HEK293 (cell line): Measurements from ENCODE around the gene SCAF11.

ENCODE experiments used
- CTCF ChIA-PET: fragments of 350-600 bp; formaldehyde crosslinking; extraction: SDS; loops from one replicate; lab custom pipeline; 2021; ENCODE audit warnings: antibody characterized with exemption; lab: Yijun Ruan, JAX
- POLR2A ChIA-PET: fragments of 300-600 bp; formaldehyde crosslinking; extraction: SDS; loops from one replicate; lab custom pipeline; 2020; ENCODE audit warnings: antibody characterized with exemption, inconsistent platforms; lab: Yijun Ruan, JAX
- H3K27ac ChIP-seq: fragments of 200-500 bp; sonication (Bioruptor generic); 2 replicates; pipeline ENCODE4 v1.5.1; 2014; ENCODE audit warnings: low read depth, low read length, control low read depth, inconsistent platforms; ENCODE audit errors: extremely low read depth
- H3K36me3 ChIP-seq, 2 experiments: fragments of 200-500 bp in 1 of 2; sonication (Bioruptor generic) in 1 of 2; 1 replicate in 1 of 2; 2 replicates in 1 of 2; pipeline ENCODE4 v1.5.1; 2014 to 2017; ENCODE audit warnings: inconsistent platforms in 2 of 2, low read length in 2 of 2; ENCODE audit not compliant: control insufficient read depth in 2 of 2, insufficient read depth in 1 of 2
- H3K4me1 ChIP-seq: fragments of 200-500 bp; sonication (Bioruptor generic); 2 replicates; pipeline ENCODE4 v1.5.1; 2014; ENCODE audit warnings: mild to moderate bottlenecking, low read length, inconsistent platforms; ENCODE audit not compliant: control insufficient read depth, insufficient read depth
- H3K4me3 ChIP-seq: 2 replicates; pipeline ENCODE4 v1.5.1; 2011; ENCODE audit warnings: low read depth, mild to moderate bottlenecking, control low read depth, low read length, moderate library complexity
- H3K9me3 ChIP-seq: fragments of 200-500 bp; sonication (Bioruptor generic); 2 replicates; pipeline ENCODE4 v1.5.1; 2014; ENCODE audit warnings: low read depth, low read length, inconsistent platforms; ENCODE audit not compliant: control insufficient read depth, insufficient read depth
- GLIS1 ChIP-seq: fragments of 450-650 bp; formaldehyde crosslinking; IDR thresholded peaks from 2 replicates; pipeline ENCODE4 v1.5.1; 2016; ENCODE audit warnings: missing biosample characterization, missing genetic modification characterization
- KLF9 ChIP-seq: fragments of 450-650 bp; formaldehyde crosslinking; IDR thresholded peaks from 2 replicates; pipeline ENCODE4 v1.5.1; 2016; ENCODE audit warnings: missing biosample characterization, missing genetic modification characterization, low read depth
- MZF1 ChIP-seq: fragments of 450-650 bp; formaldehyde crosslinking; IDR thresholded peaks from 2 replicates; pipeline ENCODE4 v1.5.1; 2017; ENCODE audit warnings: missing biosample characterization, missing genetic modification characterization, borderline replicate concordance
- PRDM1 ChIP-seq: fragments of 450-650 bp; formaldehyde crosslinking; IDR thresholded peaks from 2 replicates; pipeline ENCODE4; 2016; ENCODE audit warnings: missing biosample characterization, missing genetic modification characterization
- SCRT1 ChIP-seq: fragments of 450-650 bp; formaldehyde crosslinking; IDR thresholded peaks from 2 replicates; pipeline ENCODE4 v1.5.1; 2016; ENCODE audit warnings: missing biosample characterization, missing genetic modification characterization, borderline replicate concordance
- SCRT2 ChIP-seq: fragments of 450-650 bp; formaldehyde crosslinking; IDR thresholded peaks from 2 replicates; pipeline ENCODE4 v1.5.1; 2016; ENCODE audit warnings: missing biosample characterization, missing genetic modification characterization
- ZNF112 ChIP-seq: fragments of 450-650 bp; formaldehyde crosslinking; IDR thresholded peaks from 2 replicates; pipeline ENCODE4 v1.5.0; 2017; ENCODE audit warnings: missing biosample characterization, missing genetic modification characterization
- ZNF114 ChIP-seq: fragments of 450-650 bp; formaldehyde crosslinking; IDR thresholded peaks from 2 replicates; pipeline ENCODE4 v1.5.0; 2017; ENCODE audit warnings: missing biosample characterization, missing genetic modification characterization
- ZNF132 ChIP-seq: fragments of 450-650 bp; formaldehyde crosslinking; IDR thresholded peaks from 2 replicates; pipeline ENCODE4 v1.5.1; 2017; ENCODE audit warnings: missing biosample characterization, missing genetic modification characterization, borderline replicate concordance
- ZNF16 ChIP-seq: fragments of 450-650 bp; formaldehyde crosslinking; IDR thresholded peaks from 2 replicates; pipeline ENCODE4 v1.5.1; 2016; ENCODE audit warnings: low read depth, missing biosample characterization, missing genetic modification characterization
- ZNF416 ChIP-seq: fragments of 450-650 bp; formaldehyde crosslinking; IDR thresholded peaks from 2 replicates; pipeline ENCODE4 v1.5.1; 2016; ENCODE audit warnings: missing biosample characterization, missing genetic modification characterization
- ZNF426 ChIP-seq: fragments of 450-650 bp; formaldehyde crosslinking; IDR thresholded peaks from 2 replicates; pipeline ENCODE4 v1.5.1; 2017; ENCODE audit warnings: missing biosample characterization, missing genetic modification characterization, mild to moderate bottlenecking, inconsistent platforms, moderate library complexity
- ZNF777 ChIP-seq: fragments of 450-650 bp; formaldehyde crosslinking; IDR thresholded peaks from 2 replicates; pipeline ENCODE4 v1.5.1; 2017; ENCODE audit warnings: missing biosample characterization, missing genetic modification characterization, borderline replicate concordance
- ZNF843 ChIP-seq: fragments of 450-650 bp; formaldehyde crosslinking; IDR thresholded peaks from 2 replicates; pipeline ENCODE4 v1.5.1; 2016; ENCODE audit warnings: missing biosample characterization, missing genetic modification characterization
- TF ChIP-seq, protein P1 (sequence below): fragments of 450-650 bp; formaldehyde crosslinking; IDR thresholded peaks from 2 replicates; pipeline ENCODE4 v1.5.1; 2016; ENCODE audit warnings: missing biosample characterization, missing genetic modification characterization
- TF ChIP-seq, protein P2 (sequence below): fragments of 450-650 bp; IDR thresholded peaks from 2 replicates; pipeline ENCODE4 v1.5.1; 2018; ENCODE audit warnings: missing biosample characterization, missing genetic modification characterization
- TF ChIP-seq, protein P3 (sequence below): fragments of 450-650 bp; formaldehyde crosslinking; IDR thresholded peaks from 2 replicates; pipeline ENCODE4 v1.5.1; 2016; ENCODE audit warnings: missing biosample characterization, missing genetic modification characterization, borderline replicate concordance
- TF ChIP-seq, protein P4 (sequence below): fragments of 450-650 bp; formaldehyde crosslinking; IDR thresholded peaks from 2 replicates; pipeline ENCODE4 v1.5.1; 2016; ENCODE audit warnings: missing biosample characterization, missing genetic modification characterization
- TF ChIP-seq, protein P5 (sequence below): fragments of 450-650 bp; formaldehyde crosslinking; IDR thresholded peaks from 2 replicates; pipeline ENCODE4 v1.5.1; 2016; ENCODE audit warnings: missing biosample characterization, missing genetic modification characterization
- TF ChIP-seq, protein P6 (sequence below): fragments of 450-650 bp; formaldehyde crosslinking; IDR thresholded peaks from 2 replicates; pipeline ENCODE4 v1.5.1; 2017; ENCODE audit warnings: missing biosample characterization, mild to moderate bottlenecking, missing genetic modification characterization, moderate library complexity

Gene SCAF11

DNA sequence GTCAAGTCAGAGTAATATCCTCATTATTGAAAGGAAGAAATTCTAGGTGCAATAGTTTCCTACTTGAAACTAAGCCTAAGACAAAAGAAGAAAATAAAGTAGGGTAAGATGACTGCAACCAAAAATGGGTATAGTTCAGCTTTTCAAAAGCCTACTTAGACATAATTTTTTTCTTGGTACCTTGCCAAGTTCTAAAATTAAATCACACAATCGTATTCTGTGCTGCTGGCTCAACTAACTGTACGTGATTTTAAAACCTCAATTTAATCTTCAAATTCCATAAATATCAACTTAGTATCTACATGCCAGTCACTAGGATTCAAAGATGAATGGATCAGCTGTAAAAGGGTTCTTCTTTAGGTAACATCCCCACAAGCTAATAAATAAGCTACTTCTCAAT is 56.9 kb downstream of the SCAF11 start (continued):
- TF ChIP-seq, protein P1, sequence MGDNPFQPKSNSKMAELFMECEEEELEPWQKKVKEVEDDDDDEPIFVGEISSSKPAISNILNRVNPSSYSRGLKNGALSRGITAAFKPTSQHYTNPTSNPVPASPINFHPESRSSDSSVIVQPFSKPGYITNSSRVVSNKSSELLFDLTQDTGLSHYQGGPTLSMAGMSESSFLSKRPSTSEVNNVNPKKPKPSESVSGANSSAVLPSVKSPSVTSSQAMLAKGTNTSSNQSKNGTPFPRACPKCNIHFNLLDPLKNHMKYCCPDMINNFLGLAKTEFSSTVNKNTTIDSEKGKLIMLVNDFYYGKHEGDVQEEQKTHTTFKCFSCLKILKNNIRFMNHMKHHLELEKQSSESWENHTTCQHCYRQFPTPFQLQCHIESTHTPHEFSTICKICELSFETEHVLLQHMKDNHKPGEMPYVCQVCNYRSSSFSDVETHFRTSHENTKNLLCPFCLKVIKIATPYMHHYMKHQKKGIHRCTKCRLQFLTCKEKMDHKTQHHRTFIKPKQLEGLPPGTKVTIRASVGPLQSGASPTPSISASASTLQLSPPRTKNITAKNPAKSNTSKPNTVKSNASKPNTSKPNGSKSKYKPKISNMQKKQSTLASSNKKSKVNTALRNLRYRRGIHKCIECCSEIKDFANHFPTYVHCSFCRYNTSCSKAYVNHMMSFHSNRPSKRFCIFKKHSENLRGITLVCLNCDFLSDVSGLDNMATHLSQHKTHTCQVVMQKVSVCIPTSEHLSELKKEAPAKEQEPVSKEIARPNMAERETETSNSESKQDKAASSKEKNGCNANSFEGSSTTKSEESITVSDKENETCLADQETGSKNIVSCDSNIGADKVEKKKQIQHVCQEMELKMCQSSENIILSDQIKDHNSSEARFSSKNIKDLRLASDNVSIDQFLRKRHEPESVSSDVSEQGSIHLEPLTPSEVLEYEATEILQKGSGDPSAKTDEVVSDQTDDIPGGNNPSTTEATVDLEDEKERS (tag by site-specific recombination) = no peak
- TF ChIP-seq, protein P2, sequence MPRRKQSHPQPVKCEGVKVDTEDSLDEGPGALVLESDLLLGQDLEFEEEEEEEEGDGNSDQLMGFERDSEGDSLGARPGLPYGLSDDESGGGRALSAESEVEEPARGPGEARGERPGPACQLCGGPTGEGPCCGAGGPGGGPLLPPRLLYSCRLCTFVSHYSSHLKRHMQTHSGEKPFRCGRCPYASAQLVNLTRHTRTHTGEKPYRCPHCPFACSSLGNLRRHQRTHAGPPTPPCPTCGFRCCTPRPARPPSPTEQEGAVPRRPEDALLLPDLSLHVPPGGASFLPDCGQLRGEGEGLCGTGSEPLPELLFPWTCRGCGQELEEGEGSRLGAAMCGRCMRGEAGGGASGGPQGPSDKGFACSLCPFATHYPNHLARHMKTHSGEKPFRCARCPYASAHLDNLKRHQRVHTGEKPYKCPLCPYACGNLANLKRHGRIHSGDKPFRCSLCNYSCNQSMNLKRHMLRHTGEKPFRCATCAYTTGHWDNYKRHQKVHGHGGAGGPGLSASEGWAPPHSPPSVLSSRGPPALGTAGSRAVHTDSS (tag by site-specific recombination) = no peak
- TF ChIP-seq ZNF843 = no peak
- TF ChIP-seq ZNF112 (tag by site-specific recombination) = no peak
- no peak for TF ChIP-seq KLF9 (tag by site-specific recombination)
- TF ChIP-seq, protein P3, sequence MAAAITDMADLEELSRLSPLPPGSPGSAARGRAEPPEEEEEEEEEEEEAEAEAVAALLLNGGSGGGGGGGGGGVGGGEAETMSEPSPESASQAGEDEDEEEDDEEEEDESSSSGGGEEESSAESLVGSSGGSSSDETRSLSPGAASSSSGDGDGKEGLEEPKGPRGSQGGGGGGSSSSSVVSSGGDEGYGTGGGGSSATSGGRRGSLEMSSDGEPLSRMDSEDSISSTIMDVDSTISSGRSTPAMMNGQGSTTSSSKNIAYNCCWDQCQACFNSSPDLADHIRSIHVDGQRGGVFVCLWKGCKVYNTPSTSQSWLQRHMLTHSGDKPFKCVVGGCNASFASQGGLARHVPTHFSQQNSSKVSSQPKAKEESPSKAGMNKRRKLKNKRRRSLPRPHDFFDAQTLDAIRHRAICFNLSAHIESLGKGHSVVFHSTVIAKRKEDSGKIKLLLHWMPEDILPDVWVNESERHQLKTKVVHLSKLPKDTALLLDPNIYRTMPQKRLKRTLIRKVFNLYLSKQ = no peak
- TF ChIP-seq, protein P4, sequence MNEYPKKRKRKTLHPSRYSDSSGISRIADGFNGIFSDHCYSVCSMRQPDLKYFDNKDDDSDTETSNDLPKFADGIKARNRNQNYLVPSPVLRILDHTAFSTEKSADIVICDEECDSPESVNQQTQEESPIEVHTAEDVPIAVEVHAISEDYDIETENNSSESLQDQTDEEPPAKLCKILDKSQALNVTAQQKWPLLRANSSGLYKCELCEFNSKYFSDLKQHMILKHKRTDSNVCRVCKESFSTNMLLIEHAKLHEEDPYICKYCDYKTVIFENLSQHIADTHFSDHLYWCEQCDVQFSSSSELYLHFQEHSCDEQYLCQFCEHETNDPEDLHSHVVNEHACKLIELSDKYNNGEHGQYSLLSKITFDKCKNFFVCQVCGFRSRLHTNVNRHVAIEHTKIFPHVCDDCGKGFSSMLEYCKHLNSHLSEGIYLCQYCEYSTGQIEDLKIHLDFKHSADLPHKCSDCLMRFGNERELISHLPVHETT (tag by site-specific recombination) = no peak
- TF ChIP-seq ZNF777 (tag by site-specific recombination) = no peak
- TF ChIP-seq, protein P5, sequence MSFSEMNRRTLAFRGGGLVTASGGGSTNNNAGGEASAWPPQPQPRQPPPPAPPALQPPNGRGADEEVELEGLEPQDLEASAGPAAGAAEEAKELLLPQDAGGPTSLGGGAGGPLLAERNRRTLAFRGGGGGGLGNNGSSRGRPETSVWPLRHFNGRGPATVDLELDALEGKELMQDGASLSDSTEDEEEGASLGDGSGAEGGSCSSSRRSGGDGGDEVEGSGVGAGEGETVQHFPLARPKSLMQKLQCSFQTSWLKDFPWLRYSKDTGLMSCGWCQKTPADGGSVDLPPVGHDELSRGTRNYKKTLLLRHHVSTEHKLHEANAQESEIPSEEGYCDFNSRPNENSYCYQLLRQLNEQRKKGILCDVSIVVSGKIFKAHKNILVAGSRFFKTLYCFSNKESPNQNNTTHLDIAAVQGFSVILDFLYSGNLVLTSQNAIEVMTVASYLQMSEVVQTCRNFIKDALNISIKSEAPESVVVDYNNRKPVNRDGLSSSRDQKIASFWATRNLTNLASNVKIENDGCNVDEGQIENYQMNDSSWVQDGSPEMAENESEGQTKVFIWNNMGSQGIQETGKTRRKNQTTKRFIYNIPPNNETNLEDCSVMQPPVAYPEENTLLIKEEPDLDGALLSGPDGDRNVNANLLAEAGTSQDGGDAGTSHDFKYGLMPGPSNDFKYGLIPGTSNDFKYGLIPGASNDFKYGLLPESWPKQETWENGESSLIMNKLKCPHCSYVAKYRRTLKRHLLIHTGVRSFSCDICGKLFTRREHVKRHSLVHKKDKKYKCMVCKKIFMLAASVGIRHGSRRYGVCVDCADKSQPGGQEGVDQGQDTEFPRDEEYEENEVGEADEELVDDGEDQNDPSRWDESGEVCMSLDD (tag by site-specific recombination) = no peak

DNA sequence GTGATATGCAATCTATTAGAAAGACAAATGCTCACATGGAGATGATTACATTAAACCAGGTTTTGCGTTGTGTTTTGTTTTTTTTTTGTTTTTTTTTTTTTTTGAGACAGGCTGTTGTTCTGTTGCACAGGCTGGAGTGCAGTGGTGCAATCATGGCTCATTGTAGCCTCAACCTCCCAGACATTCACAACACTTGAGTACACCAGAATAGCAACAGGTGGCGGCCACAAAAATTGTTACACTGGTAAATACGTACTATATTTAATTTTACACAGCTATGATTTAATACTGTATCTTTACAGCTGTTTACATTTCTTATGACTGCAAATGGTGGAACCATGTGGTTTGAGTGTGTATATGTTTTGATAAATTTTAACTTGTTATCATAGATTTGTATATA is 60.0 kb downstream of the SCAF11 start:
- H3K27ac ChIP-seq = no peak overlapping the region
- POLR2A ChIA-PET = no interaction called here
- TF ChIP-seq PRDM1 (tag by site-specific recombination) = no peak
- TF ChIP-seq ZNF16 (tag by site-specific recombination) = no peak
- TF ChIP-seq SCRT2 (tag by site-specific recombination) = peak; percentile 85
- no peak for TF ChIP-seq MZF1
- no peak for TF ChIP-seq ZNF132 (tag by site-specific recombination)
- TF ChIP-seq SCRT1 (tag by site-specific recombination) = peak; percentile 66; the same call in 1 of the 2 replicates
- TF ChIP-seq ZNF426 = no peak
- TF ChIP-seq ZNF114 = no peak
- TF ChIP-seq, protein P6, sequence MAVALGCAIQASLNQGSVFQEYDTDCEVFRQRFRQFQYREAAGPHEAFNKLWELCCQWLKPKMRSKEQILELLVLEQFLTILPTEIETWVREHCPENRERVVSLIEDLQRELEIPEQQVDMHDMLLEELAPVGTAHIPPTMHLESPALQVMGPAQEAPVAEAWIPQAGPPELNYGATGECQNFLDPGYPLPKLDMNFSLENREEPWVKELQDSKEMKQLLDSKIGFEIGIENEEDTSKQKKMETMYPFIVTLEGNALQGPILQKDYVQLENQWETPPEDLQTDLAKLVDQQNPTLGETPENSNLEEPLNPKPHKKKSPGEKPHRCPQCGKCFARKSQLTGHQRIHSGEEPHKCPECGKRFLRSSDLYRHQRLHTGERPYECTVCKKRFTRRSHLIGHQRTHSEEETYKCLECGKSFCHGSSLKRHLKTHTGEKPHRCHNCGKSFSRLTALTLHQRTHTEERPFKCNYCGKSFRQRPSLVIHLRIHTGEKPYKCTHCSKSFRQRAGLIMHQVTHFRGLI = no peak
- TF ChIP-seq GLIS1 (tag by site-specific recombination) = no peak
- TF ChIP-seq ZNF416 = no peak
- peaks cover under 1% of the 10 kb centered on the region; the same call in 1 of the 2 replicates for H3K4me1 ChIP-seq
- no peak overlapping the region for H3K4me3 ChIP-seq
- H3K36me3 ChIP-seq = peaks cover 43 to 48% of the 10 kb centered on the region in 2 experiments
- H3K9me3 ChIP-seq = no peaks in the 10 kb centered on the region
- CTCF ChIA-PET = interaction anchor here (0.7 kb wide), 1 partner anchor 369 kb away, joined by 3 read pairs; no protein-coding TSS in a partner anchor
